AG04449 (cell line): ENCODE results near the gene TRERF1.
"Not testable (repeated sequence)": the region's sequence is repeated elsewhere in the genome, so short reads cannot be mapped to it uniquely, and the experiment has no call there.

Source experiments
- CTCF ChIA-PET: fragments of 350-600 bp; formaldehyde crosslinking; extraction: SDS; loops from one replicate; lab custom pipeline; 2021; ENCODE audit warnings: antibody characterized with exemption; lab: Yijun Ruan, JAX
- POLR2A ChIA-PET: fragments of 400-600, 350-600 bp; formaldehyde crosslinking; extraction: SDS; loops from one replicate; lab custom pipeline; 2020; ENCODE audit warnings: antibody characterized with exemption, inconsistent platforms; lab: Yijun Ruan, JAX
- DNase-seq: peaks from one replicate; pipeline ENCODE4 v3.0.0-alpha.2; 2010; ENCODE audit warnings: low read depth, low spot score
- H3K4me3 ChIP-seq: 2 replicates; pipeline ENCODE4 v1.5.1; 2011; ENCODE audit warnings: low read depth, mild to moderate bottlenecking, control low read depth, low read length
- CTCF ChIP-seq: IDR thresholded peaks from one replicate; pipeline ENCODE4 v1.5.1; 2011; ENCODE audit warnings: mild to moderate bottlenecking, moderate library complexity, low read length, control low read depth, inconsistent platforms; ENCODE audit not compliant: insufficient read depth; ENCODE audit errors: missing control alignments

The TRERF1 gene

GRCh38 chr6:42446996-42447395 is 4.7 kb downstream of the TRERF1 start:
- no peak for DNase-seq
- no peak overlapping the region for H3K4me3 ChIP-seq
- CTCF ChIA-PET, result interaction anchor here (0.7 to 4.6 kb wide), 4 partner anchors 9 to 232 kb away, joined by 3 to 25 read pairs (median 4); no protein-coding TSS in a partner anchor
- TF ChIP-seq CTCF, result no peak
- POLR2A ChIA-PET, result no interaction called here

- CTCF ChIA-PET, result interaction anchor here (0.7 to 4.6 kb wide), 3 partner anchors 8 to 232 kb away, joined by 3 to 25 read pairs (median 4); no protein-coding TSS in a partner anchor
- TF ChIP-seq CTCF, result no peak
- DNase-seq, result no peak
- H3K4me3 ChIP-seq, result no peak overlapping the region
- POLR2A ChIA-PET, result no interaction called here
Observed at GRCh38 chr6:42446370-42446769, 5.4 kb downstream of the TRERF1 start.

GRCh38 chr6:42445955-42446354 is 5.8 kb downstream of the TRERF1 start:
- DNase-seq, POLR2A ChIA-PET, H3K4me3 ChIP-seq: not testable (repeated sequence)
- CTCF ChIA-PET, result interaction anchor here (4.6 kb wide), 1 partner anchor 102 kb away, joined by 25 read pairs; no protein-coding TSS in a partner anchor

- no peak for TF ChIP-seq CTCF
- CTCF ChIA-PET, result interaction anchor here (0.9 to 2.8 kb wide), 4 partner anchors 88 to 229 kb away, joined by 3 to 14 read pairs (median 4); no protein-coding TSS in a partner anchor
- no peak overlapping the region for H3K4me3 ChIP-seq
- no peak for DNase-seq
- POLR2A ChIA-PET, result interaction anchor here (2.3 kb wide), 1 partner anchor 9 kb away, joined by 10 read pairs; no protein-coding TSS in a partner anchor
Observed at GRCh38 chr6:42443312-42444060, 8.2 kb downstream of the TRERF1 start.

- H3K4me3 ChIP-seq, result no peak overlapping the region
- DNase-seq, result no peak
- ChIA-PET POLR2A (interaction anchor here (0.6 to 2.3 kb wide), 3 partner anchors 11 to 106 kb away, joined by 3 to 10 read pairs (median 4); no protein-coding TSS in a partner anchor), CTCF (interaction anchor here (0.7 to 2.8 kb wide), 4 partner anchors 10 to 266 kb away, joined by 3 to 13 read pairs (median 7); no protein-coding TSS in a partner anchor)
- TF ChIP-seq CTCF, result no peak
Observed at GRCh38 chr6:42441697-42442081, 10.0 kb downstream of the TRERF1 start.

- H3K4me3 ChIP-seq, result peak overlapping the region; percentile 24
- ChIA-PET CTCF (interaction anchor here (0.7 to 2.8 kb wide), 6 partner anchors 12 to 265 kb away, joined by 3 to 13 read pairs (median 4); partner anchors contain the start of gene TRERF1), POLR2A (interaction anchor here (1.2 to 2.3 kb wide), 2 partner anchors 12 to 106 kb away, joined by 4 to 10 read pairs; no protein-coding TSS in a partner anchor)
- no peak for TF ChIP-seq CTCF
- no peak for DNase-seq
Observed at GRCh38 chr6:42440778-42441696, 10.7 kb downstream of the TRERF1 start.
